Fibroblast of skin of right biceps (primary cell): ENCODE results near the gene NSUN3.
"Not testable (repeated sequence)": the region's sequence is repeated elsewhere in the genome, so short reads cannot be mapped to it uniquely, and the experiment has no call there.

Experiments used
- DNase-seq: peaks from one replicate; pipeline ENCODE4 v3.0.0-alpha.2; 2013

NSUN3 gene

GRCh38 chr3:94062513-94063404, at the start of gene NSUN3, which contains the start of gene DHFR2:
TSS of gene NSUN3 (plus strand) at chr3:94063061. CDS start at chr3:94063127, 66 bp downstream.
TSS of gene DHFR2 (minus strand) at chr3:94062916. CDS start at chr3:94061511, 1,405 bp downstream.
- DNase-seq: peak; percentile 98

DNA sequence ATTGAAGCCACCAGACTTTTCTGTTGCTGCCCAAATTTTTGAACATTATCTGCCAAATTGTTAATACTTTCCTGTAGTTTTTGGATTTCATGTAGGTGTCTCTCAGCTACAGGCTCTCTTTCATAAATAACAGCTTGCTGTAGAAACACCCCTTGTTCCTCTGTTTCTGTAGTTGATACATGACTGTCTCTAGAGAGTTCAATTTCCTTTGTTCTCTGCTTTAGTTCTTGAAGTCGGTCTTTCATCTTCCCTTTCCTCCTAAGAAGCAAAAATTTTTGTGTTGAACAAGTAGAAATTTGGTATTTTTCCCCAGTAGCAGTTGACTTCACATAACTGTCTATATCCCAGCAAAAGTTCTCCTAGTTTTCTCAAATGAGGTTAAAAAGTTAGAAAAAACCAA, 47.8 kb upstream of the NSUN3 start:
- DNase-seq: no peak

DNA sequence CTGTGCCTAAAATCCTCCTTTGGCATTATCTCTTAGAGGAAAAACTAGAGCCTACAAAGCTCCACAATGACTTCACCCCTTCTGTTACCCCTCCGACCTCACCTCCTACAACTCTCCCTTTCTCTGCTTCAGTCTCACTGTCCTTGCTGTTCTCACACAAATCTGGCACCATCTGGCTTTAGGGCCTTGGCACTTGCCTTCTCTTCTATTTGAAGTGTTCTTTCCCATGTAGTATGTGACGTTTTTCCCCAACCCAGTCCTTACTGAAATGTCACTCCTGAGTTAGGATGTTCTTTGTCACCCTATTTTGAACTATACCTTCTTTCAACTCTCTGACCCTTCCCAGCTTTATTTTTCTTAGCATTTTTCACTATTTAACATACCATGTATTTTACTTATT, 43.2 kb upstream of the NSUN3 start:
- no peak for DNase-seq

GRCh38 chr3:94020293-94020692, 42.6 kb upstream of the NSUN3 start:
- no peak for DNase-seq

DNA sequence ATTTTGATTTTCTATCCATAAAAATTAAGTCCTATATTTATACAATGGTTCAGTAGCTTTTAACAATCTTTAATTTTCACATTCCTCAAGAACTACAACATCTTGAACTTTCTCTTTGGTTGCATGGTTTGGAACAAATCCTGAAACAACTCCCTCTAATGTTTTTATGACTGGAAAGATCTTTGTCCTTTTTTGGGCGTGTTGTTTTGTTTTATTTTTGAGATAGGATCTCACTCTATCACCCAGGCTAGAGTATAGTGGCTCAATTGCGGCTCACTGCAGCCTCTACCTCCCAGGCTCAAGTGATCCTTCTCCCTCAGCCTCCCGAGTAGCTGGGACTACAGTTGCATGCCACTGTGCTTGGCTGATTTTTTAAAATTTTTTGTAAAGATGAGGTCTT, 38.5 kb upstream of the NSUN3 start:
- DNase-seq: peak; percentile 37

GRCh38 chr3:94026623-94027022, 36.2 kb upstream of the NSUN3 start:
- DNase-seq: no peak

- no peak for DNase-seq
Observed at GRCh38 chr3:94028093-94028837, 34.6 kb upstream of the NSUN3 start, which contains the start of gene STX19. TSS of gene STX19 (minus strand) at chr3:94028597. CDS start at chr3:94015269, 13,328 bp downstream.

DNA sequence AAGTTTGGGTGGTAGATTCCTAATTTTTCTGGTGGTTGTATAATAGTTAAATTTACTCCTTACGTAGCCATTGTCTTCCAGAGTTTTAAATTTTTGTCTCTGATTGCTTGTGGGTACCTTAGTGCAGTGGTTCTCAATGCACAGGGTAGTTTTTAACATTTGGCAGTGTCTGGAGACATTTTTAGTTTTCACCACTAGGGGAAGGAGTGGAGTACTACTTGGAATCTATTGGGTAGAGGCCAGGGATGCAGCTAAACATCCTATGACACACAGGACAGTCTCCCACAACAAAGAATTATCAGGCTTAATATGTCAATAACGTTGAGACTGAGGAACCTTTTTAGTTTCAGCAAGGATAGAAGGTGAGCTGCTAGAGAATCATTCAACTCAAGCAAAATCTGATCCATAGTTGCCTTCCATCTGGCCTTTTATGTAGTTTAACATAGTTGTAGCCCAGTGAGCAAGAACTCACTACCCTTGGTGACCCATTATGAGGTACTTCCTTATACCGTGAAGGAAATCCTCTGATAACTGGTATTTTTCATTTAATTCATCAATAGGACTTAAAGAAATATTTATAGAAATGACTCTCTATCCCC, 25.9 kb upstream of the NSUN3 start:
- peak; percentile 61 for DNase-seq

DNA sequence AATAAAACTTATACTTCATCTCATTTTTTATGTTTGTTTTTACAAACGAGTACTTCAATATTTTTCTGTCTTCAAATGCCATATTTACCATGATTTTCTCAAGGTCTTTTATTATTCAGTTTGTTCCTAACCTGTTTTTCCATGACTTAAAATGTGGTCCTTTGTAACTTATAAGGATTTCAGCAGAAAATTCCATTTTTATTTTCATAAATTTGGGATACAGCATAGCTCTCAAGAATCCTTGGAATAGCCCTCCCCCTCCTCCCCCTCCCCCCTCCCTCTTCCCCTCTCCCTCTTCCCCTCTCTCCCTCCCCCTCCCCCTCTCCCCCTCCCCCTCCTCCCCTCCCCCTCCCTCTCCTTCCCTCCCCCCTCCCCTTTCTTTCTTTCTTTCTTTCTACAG, 19.6 kb upstream of the NSUN3 start:
- DNase-seq: no peak

DNA sequence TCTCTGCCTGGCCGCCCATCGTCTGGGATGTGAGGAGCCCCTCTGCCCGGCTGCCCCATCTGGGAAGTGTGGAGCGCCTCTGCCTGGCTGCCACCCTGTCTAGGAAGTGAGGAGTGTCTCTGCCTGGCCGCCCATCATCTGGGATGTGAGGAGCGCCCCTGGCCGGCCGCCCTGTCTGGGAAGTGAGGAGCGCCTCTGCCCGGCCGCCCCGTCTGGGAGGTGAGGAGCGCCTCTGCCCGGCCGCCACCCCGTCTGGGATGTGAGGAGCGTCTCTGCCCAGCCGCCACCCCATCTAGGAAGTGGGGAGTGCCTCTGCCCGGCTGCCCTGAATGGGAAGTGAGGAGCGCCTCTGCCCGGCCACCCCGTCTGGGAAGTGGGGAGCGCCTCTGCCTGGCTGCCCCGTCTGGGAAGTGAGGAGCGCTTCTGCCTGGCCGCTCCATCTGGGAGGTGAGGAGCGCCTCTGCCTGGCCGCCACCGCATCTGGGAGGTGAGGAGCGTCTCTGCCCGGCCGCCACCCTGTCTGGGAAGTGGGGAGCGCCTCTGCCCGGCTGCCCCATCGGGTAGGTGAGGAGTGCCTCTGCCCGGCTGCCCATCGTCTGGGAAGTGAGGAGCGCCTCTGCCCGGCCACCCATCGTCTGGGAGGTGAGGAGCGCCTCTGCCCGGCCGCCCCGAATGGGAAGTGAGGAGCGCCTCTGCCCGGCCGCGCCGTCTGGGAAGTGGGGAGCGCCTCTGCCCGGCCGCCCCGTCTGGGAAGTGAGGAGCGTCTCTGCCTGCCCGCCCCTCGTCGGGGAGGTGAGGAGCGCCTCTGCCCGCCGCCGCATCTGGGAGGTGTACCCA, 18.5 kb upstream of the NSUN3 start:
- not testable (repeated sequence) for DNase-seq

GRCh38 chr3:94046533-94046932, 16.3 kb upstream of the NSUN3 start:
- DNase-seq: no peak

DNA sequence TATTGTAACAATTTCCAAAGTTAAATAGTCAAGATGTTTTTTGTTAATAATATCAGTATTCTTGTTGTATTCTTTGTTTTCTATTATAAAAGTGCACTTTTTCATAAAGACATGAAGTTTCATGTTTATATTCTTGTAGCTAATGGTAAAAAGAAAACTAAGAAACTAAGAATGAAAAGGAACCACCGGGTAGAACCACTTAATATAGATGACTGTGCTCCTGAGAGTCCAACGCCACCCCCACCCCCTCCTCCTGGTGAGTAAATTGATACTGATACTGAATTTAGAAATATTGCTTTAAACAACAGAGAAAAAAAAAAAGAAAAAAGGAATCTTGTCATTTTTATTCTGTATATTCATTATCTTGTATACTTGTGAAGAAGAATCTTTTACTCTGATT, 13.6 kb upstream of the NSUN3 start:
- DNase-seq: no peak

GRCh38 chr3:94050546-94050945, 12.3 kb upstream of the NSUN3 start:
- DNase-seq: no peak

DNA sequence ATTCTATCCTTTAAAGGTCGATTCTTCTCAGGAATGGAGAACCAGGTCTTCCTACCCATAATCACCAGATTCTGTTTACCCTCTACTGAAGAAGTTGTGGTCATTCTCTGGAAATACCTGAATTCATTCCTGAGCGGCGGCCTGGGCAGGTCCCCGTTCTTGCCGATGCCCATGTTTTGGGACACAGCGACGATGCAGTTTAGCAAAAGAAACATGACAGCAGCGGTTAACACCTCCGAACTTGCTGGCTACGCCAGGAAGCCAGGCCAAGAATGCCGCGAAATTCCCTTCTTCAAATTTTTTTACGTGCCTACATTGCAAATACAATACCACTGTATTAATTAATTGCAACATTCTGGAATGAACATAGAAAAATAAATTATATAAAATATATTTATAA, 1.6 kb upstream of the NSUN3 start:
- no peak for DNase-seq

DNA sequence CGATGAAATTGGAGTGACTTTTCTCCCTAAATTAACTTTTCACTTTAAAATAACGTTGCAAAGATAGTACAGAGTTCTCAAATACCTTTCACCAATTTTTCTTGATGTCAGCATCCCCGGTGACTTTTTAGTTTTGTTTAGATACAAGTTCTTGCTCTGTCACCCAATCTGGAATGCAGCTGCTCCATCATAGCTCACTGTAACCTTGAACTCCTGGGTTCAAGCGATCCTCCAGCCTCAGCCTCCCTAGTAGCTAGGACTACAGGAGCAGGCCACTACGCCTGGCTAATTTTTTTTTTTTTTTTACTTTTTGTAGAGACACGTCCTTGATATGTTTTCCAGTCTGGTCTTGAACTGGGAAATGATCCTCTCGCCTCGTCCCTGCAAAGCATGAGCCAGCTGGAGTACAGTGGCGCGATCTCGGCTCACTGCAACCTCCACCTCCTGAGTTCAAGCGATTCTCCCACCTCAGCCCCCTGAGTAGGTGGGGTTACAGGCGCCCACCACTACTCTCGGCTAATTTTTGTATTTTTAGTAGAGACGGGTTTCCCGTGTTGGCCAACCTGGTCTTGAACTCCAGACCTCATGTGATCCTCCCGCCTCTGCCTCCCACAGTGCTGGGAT, 747 bp downstream of the NSUN3 start:
- no peak for DNase-seq

DNA sequence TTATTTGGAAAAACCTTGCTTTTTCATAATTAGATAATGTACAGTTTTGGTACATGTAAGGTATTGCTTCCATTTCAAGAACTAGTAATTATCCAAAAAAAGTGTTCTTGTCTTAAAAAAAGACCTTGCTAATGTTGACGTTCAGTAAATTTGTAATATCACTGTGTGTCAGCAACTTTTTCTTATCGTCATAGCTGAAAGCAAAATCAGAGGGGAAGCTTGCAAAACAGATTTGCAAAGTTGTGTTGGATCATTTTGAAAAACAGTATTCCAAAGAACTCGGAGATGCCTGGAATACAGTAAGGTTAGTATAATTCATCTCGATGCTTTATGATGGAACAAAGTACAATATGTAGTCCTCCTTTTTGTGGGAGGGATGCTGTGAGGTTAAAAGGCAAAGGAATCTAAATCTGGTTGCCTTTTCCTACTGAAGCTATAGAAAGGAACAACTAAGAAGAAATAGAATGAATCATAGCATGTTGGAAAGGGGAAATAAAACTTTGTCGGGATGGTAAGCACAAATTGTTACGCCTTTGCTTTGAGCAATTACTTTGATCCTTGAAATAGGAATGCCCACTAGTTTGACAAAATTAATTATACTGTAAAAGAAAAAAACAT, 1.5 kb downstream of the NSUN3 start:
- DNase-seq: no peak

- no peak for DNase-seq
Observed at GRCh38 chr3:94065122-94065521, 2.3 kb downstream of the NSUN3 start.

DNA sequence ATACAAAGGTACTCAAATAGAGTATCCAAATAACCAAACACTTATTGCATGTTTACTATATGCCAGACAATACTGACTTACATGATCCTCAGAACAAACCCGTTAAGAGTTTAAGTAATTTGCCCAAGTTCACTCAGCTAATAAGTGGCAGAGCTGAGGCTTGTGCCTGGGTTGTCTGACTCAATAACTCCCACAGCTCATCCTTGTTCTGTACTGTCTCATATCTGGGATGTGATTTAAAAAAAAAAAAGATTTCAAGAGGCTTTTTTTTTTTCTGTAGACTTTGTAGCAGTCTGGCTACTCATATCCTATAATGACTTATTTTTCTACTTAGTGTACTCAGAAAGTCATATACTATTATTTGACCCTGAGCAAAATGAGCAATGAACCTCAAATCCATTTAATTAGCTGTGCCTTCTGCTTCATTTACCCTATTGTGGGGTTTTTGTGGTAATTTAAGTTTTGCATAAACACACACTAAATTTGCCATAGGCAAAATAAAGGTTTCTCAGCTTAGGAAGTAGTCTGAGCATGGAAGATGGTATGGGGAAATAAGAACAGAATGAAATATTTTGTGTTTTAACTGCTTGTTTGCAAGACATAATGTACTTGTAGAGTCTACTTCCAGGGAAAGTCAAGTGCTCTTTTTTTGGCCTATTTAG, 3.1 kb downstream of the NSUN3 start:
- DNase-seq: no peak

DNA sequence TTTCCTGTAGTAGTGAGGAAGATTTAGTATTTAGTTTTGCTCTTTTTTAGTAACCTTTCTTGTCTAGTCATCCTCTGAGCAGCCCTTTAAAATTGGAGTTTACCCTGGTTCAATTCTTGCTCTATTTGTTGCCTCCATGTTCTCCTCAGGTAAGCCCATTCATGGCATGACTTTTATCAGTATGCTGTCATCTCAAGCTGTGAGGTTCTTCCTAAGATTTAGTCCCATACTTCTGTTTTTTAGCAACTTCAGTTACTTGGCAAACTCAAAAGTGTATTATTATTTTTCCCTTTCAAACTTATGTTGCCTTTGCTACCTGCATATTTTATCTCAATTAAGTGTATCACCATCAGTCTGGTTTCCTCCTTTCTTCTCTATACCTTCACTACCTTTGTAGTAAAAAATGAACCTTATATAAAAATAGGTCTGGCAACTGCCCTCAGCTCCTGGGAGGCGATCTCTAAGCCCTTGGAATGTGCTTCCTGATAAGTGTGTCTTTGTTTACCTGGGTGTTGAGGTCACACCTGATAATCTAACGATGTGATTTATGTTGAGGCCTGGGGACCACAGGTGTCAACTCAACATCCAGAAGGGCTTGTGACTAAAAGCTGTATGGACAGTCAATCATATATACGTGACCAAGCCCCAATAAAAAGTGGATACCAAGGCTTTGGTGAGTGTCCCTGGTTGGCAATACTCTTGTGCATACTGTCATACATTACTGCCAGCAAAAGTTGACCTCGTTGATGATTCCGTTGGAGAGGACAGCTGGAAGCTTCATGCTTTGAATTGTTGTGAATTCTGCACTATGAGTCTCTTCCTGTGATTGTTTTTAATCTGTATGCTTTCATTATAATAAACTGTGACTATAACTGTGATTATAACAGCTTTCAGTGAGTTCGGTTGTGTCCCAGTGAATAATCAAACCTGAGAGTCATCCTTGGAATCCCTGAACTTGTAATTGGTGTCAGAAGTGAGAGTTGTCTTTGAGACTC, 3.9 kb downstream of the NSUN3 start:
- no peak for DNase-seq
